Measurements from ENCODE around the gene NBPF1.
"Not testable (repeated sequence)": the region's sequence is repeated elsewhere in the genome, so short reads cannot be mapped to it uniquely, and the experiment has no call there.

The NBPF1 gene

DNA sequence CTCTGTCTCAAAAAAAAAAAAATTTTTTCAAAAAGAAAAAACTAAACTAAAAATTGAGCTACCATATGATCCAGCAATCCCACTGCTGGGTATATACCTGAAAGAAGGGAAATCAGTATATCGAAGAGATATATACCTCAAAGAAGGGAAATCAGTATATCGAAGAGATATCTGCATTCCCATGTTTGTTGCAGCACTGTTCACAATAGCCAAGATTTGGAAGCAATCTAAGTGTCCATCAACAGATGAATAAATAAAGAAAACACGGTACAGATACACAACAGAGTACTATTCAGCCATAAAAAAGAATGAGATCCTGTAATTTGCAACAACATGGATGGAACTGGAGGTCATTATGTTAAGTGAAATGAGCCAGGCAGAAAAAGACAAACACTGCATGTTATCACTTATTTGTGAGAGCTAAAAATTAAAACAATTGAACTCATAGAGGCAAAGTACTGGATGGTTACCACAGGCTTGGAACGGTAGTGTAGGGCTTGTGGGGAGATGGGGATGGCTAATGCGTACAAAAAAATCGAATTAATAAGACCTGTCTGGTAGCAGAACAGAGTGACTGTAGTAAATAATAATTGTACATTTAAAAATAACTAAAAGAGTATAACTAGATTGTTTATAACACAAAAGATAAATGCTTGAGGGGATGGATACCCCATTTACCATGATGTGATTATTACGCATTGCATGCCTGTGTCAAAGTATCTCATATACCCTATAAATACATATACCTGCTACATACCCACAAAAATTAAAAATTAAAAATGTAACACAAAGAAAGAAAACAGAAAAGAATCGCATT lies 28.0 kb upstream of the NBPF1 start:
- DNase-seq (ENCODE audit: low read depth in 2 of 2): not testable (repeated sequence)

DNA sequence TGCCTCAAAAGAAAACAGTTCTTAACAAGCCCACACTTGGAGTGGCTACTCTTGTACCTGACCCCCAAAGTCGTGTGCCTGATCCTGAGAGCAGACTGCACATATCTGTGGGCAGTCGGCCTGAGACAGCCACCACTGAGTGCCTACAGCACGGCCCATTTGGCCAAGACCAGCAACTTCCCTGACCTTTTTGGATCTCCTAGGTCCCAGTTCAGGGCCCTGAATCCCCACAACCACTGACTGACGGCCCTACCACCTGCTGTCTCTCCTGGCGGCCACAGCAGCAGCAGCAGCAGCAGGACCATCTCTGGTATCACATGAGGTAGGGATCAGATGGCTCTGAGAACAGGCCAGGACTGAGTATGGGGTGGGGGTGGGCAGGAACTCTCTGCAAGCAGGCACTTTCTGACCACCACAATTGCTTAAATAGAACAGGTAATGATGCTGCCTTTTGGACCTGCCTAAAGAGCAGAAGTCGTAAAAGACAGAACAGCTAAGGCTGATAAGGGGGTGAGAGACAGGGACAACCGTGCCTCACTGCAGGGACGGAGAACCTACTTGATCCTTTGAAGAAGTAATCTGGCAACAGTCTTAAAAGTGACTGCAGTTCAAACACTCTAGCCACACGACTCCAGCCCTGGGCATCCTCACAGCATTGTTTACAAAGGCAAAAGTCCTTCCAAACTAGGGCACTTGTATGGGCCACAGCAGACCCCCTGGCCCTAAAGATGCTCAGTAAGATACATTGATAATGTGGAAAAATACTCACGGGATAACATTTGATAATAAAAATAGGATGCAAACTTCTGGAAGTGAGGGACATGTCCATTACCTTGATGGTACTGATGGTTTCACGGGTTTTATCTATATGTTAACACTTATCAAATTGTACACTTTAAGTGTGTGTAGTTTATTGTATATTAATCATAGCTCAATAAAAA lies 26.0 kb upstream of the NBPF1 start:
- not testable (repeated sequence) for DNase-seq (ENCODE audit: low read depth in 2 of 2)

GRCh38 chr1:16637941-16638778 lies 24.8 kb upstream of the NBPF1 start:
- not testable (repeated sequence) for DNase-seq (ENCODE audit: low read depth in 2 of 2)

DNA sequence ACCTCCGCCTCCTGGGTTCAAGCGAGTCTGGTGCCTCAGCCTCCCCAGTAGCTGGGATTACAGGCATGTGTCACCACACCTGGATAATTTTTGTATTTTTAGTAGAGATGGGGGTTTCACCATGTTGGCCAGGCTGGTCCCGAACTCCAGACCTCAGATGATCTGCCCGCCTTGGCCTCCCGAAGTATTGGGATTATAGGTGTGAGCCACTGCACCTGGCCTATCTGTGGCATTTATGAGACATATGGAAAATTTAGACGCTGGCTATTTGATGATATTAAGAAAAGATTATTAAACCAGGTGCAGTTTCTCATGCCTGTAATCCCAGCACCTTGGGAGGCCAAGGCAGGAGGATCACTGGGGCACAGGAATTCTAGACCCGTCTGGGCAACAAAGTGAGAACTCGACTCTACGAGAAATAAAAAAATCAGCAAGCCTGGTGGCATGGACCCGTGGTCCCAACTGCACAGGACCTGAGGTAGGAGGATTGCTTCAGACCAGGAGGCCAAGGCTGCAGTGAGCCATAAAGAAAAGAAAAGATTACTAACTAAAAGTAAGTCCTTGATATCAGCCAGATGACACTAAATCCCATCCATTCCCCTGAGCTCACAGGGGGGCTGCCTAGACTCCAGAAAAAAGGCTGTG lies 23.3 kb upstream of the NBPF1 start:
- DNase-seq (ENCODE audit: low read depth in 2 of 2): not testable (repeated sequence)

DNA sequence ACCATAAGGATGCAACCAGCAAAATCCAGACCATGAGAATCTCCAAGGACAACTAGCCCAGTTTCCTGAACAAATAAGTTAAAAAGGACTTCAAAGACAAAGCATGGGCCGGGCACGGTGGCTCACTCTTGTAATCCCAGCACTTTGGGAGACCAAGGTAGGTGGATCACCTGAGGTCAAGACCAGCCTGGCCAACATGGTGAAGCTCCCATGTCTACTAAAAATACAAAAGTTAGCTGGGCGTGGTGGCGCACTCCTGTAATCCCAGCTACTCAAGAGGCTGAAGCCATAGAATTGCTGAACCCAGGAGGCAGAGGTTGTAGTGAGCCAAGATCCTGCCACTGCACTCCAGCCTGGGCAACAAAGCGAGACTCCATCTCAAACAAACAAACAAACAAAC lies 22.6 kb upstream of the NBPF1 start:
- not testable (repeated sequence) for DNase-seq (ENCODE audit: low read depth in 2 of 2)

GRCh38 chr1:16633540-16634282 lies 20.3 kb upstream of the NBPF1 start:
- not testable (repeated sequence) for DNase-seq (ENCODE audit: low read depth in 2 of 2)

- not testable (repeated sequence) for DNase-seq (ENCODE audit: low read depth in 2 of 2)
These were observed 18.9 kb upstream of the NBPF1 start for GRCh38 chr1:16632044-16632850.

DNA sequence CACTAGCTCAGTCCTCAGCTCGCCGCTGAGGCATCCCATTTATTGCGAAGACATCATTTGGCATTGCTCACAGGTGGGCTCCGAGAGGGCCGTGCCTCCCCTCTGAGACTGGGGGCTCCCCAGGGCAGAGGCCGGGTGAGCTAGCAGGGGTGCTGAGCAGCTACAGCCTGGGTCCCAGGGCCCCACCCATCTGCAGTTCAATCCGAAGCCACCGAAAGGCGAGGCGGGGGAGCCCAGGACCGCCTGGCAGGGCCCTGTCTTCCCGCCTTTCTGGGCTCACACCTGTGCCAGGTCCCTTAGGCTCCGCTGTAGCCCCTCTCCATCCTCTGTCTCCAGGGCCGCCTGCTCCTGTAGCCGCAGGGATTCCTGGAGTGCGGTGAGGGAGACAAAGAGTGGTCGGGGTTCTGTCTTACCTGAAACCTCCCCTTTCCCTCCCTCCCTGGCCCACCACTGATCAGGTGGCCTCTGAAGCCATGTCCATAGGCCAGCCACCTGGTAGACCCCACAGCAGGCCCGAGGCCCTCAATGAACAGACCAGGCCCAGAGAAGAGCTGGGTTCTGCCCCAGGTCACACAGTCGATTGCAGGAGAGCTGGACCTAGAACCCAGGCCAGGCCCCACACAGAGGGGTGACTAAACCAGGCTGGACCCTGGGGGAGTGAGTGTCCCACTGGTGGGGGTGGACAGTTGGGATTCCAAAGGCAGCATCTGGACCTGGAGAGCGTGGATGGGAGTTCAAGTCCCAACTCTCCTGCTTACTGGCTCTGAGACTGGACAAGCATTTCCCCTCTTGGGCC lies 18.1 kb upstream of the NBPF1 start:
- DNase-seq (ENCODE audit: low read depth in 2 of 2): no peak

GRCh38 chr1:16630661-16631247 lies 17.4 kb upstream of the NBPF1 start:
- DNase-seq (ENCODE audit: low read depth in 2 of 2): no peak

DNA sequence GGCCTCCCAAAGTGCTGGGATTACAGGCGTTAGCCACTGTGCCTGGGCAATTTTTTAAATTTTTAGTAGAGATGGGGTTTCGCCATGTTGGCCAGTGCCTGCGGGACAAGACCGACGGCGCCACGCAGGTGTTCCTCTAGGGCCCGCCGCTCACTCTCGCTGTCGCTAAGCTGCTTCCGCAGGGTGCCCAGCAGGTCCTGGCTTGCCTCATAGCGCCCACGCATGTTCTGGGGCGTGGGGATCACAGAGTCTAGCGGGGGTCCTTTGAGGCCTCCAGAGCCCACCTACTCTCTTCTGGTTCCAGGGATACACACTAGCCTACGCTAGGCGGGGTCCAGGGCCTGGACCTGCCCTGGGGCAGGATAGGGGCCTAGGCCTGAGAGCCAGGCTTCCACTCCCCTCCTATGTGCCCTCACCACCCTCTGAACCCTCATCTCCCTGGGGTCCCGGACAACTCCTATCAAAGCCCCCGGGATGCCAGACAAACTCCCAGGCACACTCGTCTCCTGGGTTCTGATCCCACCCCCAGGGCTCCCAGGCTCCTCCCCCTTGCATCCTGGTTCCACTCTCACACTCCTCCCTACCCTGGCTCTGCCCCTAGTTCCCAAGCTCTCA lies 16.7 kb upstream of the NBPF1 start:
- not testable (repeated sequence) for DNase-seq (ENCODE audit: low read depth in 2 of 2)

GRCh38 chr1:16628361-16629111 lies 15.2 kb upstream of the NBPF1 start:
- DNase-seq (ENCODE audit: low read depth in 2 of 2): no peak

GRCh38 chr1:16626409-16626983 lies 13.1 kb upstream of the NBPF1 start:
- DNase-seq (ENCODE audit: low read depth in 2 of 2): not testable (repeated sequence)

GRCh38 chr1:16625497-16626408 lies 12.4 kb upstream of the NBPF1 start:
- no peak for DNase-seq (ENCODE audit: low read depth in 2 of 2)

GRCh38 chr1:16623812-16624719 lies 10.7 kb upstream of the NBPF1 start:
- DNase-seq (ENCODE audit: low read depth in 2 of 2): not testable (repeated sequence)

DNA sequence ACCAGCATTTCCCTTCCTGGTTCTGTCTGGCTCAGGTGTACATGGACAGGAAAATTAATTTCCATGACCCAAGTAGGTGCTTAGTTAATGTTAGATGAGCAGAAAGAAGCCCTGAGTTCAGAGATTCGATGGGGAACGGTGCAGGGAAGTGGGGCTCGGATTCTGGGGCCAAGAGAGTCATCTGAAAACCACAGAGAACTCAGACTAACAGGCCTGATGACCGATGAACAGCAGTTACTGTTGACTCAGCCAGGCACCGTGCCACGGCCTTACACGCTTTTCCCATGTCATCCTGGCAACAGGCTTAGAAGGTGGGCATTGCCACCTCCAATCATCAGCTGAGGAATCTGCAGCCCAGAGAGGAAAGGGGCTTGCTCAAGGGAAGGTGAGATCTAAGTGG lies 10.0 kb upstream of the NBPF1 start:
- not testable (repeated sequence) for DNase-seq (ENCODE audit: low read depth in 2 of 2)

All from stimulated activated CD4-positive, alpha-beta T cell treated with anti-CD3 and anti-CD28 coated beads, Interleukin-1b, Interleukin-23, amount 100 ng/mL, for 4 hours (primary cell).